Left ventricle myocardium superior (tissue), 1 donor: ENCODE results near the gene JAML. TPM values are rescaled to one million over a fixed set of nuclear protein-coding genes. Genes with fewer than 3 reads are reported as not detected.

Experiments used
- ATAC-seq: fragments of 200-7000 bp; cut with Tn5 transposase; one replicate; pipeline ENCODE4 v1.9.1; 2020; ENCODE audit warnings: mild to moderate bottlenecking, moderate library complexity
- DNase-seq: peaks from one replicate; pipeline ENCODE4 v3.0.0-alpha.2; 2020
- intact Hi-C: fragments of 100-400 bp; cut with micrococcal nuclease; formaldehyde crosslinking; loops from one replicate; pipeline ENCODE4 v1.11.0; 2022
- total RNA-seq: library from RNA; stranded (reverse); fragmentation: NEBNext Ultra II Directional; extraction: Animal tissue kit (Norgen Biotek cat#: 25700); gene quantifications from one replicate; pipeline ENCODE4 v1.2.1, GENCODE V29; 2021
- donor health status: DM: no; HTN: yes; CAD: no; lungs with severe emphysema.

JAML gene
- total RNA-seq, 1 donor from 2014 or later = 4.5 TPM

DNA sequence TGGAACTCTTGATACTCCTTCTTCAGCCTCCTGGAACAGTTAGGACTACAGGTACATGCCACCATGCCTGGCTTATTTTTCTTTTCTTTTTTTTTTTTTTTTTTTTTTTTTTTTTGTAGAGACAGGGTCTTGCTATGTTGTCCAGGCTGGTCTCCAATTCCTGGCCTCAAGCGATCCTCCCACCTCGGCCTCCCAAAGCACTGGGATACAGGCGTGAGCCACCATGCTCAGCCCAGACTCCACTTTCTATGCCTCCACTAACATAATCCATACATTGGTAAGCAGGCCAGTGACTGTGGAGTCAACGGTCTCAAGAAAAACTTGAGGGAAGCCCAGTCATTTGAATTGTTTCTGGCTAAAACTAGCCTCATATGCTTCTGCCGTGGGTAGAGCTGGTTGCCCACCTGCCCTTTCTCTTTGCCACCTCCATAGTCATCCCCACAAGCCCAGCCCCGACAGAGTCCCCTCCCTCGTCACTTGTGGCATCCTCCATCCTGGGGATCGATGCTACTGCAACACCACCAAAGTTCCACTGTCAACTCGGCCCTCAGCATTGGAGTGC is 50.7 kb downstream of the JAML start:
- DNase-seq (no peak), ATAC-seq (no peak)
- intact Hi-C loops = no loop called here

DNA sequence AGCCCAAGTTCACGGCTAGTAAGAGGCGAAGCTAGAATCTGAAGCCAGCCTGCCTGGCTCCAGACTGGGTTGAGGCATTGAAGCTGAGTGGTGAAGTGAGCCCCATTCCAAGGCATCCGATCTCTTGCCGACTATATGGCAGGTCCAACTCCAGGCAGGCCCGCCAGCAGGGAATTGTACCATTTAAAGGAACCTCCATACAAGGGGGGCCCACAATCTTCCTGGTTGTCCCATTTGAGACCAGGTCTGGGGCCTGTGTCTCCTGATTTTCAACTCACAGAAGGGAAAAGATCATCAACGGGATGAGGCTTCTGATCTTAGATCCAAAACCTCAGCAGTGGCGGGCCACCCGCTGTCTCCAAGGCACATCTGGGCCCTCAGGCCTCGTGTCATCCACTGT is 52.5 kb downstream of the JAML start:
- no peak for ATAC-seq
- intact Hi-C loops = no loop called here
- no peak for DNase-seq

DNA sequence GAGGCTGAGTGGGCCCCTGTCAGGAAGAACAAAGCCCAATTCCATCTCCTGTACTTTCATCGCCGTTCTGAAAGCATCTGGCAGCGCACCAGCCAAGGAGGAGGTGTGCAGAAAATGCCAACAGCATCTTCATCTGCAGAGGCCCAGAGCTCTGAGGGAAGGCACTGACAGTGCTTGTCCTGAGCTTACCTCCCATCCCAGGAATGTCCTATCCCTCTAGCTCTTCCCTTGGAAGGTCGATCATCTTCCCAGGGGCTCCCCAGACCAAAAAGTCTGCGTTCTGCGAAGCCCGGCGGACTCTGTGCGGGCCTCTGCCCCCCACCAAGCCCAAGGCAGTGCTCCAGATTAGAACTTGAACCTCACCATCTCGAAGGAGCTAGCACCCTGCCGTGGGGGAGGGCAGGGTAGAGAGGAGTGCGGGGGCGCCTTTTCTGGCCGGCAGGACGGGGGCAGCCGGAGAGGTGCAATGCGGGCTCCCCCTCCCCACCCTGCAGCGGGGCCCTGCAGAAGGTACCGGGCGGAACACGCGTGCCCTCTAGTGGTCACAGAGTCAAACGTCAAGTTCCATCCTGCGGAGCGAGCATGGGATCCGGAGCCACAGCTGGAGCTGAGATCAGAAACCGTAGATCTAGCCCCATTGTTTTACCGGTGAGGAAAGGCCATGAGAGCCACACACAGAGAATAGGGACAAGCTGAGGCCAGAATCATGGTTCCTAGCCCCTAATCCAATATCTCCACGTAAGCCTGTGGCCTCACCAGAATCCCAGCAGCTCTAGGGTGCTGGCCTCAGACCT is 53.3 kb downstream of the JAML start:
- intact Hi-C loops = no loop called here
- peak; percentile 82 for DNase-seq
- peak; percentile 63 for ATAC-seq

DNA sequence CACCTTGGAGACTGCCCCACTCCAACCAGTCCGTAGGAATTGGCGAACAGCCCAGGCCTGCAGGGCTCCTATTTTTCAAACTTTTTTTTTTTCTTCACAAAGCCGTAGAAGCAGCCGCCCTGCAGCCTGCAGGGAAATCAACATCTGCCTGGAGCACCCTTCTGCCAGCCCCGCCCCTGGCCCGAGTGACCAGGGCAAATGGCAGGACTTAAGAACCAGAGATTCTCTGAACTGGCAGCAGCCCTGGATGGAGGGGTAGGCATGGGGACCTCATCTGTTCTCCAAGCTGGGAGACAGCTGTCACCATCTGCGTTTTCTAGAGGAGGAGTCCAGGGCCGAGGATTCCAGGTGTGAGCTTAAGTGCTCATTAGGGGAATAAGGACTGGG is 53.9 kb downstream of the JAML start:
- intact Hi-C loops = no loop called here
- ATAC-seq (no peak), DNase-seq (no peak)

DNA sequence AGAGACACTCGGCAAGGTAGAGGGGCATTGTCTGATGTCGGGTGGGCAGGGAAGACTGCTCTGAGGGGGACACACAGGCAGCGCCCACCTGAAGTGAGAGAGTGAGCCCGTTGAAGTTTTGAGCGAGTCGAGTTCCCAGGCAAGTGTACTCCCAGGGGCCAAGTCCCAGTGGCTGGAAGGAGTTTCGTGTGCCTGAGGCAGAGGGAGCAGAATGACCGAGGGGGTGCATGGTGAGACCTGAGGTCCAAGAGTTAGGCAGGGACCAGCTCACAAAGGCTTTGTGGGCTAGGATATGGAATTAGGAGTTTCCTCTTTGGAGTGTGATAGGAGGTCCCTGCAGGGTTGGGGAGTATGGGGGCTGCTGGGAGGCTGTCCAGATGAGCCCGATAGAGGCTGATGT is 54.6 kb downstream of the JAML start:
- ATAC-seq (no peak), DNase-seq (no peak)
- intact Hi-C loops = no loop called here

DNA sequence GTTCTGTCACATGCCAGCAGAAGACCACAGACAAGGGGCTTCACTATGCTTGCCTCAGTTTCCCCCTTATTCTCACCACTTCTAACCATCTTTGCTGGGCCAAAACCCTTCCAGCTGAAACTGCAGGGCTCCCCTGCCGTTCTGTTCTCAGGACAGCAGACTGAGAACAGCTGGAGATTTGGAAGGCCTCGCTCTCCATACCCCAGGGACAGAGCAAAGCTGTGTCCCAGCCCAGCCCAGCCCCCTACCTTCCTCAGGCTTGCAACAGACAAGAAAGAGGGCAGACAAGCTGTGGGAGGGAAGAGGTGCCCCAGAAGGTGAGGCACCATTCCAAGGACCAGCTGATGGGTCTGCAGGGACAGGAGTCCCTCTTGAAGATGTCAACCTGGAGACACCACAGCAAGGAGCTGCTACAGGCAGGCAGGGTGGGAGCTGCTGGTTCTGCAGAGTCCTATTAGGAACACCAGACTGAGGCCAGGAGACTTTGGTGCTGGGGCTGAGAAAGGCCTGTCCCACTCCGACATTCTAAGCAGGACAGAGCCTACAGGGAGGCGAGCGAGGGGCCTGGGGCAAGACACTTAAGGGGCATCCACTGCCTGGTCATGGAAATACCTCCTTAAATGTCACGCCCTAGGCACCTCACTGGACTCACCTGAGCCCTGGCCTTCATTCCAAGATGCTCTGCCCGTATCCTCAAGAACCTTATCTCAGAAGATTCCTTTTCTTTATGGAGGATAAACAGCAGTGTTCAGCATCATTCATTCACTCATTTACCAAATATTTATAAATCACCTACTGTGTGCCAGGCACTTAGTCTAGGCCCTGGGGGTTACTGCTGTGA is 55.3 kb downstream of the JAML start:
- intact Hi-C loops = no loop called here
- peak; percentile 40 for ATAC-seq
- DNase-seq = peak; percentile 46

DNA sequence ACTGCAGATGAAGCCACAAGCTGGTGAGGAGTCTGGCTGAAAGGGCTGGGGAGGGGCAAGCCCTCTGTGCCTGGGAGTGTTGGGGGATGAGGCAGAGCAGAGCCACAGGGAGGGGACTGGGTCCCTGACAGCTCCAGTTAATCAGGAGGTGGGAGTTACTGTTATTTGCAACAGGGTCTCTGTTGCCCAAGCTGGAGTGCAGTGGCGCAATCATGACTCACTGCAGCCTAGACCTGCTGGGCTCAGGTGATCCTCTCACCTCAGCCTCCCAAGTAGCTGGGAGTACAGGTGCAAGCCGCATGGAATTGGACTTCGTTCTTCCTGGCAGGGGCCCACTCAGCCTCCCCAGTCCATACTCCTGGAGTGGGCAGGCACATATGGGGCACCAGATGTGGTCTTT is 56.1 kb downstream of the JAML start:
- ATAC-seq (no peak), DNase-seq (no peak)

DNA sequence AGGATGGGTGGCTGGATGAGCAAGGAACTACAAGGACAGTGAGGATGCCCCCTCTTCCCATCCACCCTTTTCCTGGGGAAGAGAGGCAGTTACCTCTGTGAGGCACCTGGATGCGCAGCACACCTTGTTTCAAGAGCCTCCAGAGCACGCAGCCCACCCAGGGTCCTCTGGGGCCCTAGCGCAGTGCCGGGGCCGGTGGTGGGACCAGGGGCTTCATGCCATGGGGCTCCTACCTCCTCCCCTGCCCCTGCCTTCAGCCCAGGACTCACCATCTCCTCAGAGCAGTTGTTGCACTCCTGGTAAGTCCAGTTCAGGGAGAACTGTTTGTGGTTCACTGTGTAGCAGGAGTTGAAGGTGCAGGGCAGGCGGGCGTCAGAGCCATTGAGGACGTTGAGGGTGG is 56.5 kb downstream of the JAML start:
- DNase-seq (no peak), ATAC-seq (no peak)
- intact Hi-C loops = no loop called here

More for the DNA sequence above, 56.1 kb downstream of the JAML start:
- intact Hi-C loops = no loop called here

DNA sequence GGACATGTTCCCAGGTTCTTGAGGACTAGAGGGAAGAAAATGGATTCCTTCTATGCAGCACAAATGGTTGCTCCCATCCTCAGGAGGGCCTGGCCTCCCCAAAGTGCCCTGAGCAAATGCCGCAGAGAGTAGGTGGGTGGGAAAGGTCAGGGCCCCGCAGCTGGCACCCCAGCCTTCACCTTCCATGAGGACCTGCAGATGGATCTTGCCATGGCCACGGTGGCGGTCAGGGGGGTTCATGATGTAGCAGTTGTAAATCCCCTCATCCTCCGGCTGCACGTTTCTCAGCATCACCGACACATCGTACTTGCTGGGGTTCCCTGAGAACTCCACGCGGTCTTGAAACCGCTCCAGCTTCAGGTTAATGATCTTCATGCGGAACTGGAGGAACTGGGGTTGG is 56.9 kb downstream of the JAML start:
- ATAC-seq (no peak), DNase-seq (no peak)
- intact Hi-C loops = no loop called here

DNA sequence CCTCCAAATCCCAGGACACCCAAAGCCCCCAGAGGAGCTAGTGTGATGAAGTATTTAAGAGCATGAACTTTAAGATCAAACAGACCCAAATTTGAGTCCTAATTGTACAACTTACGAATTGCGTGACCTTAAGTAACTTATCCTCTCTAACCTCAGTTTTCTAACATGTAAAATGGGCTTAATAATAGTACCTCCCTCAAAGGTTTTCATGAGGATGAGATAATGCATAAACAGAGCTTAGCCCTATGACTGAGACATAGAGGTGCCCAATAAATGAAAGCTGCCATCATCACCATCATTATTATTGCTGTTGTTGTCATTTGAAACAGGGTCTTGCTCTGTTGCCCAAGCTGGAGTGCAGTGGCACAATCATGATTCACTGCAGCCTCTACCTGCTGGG is 57.6 kb downstream of the JAML start:
- intact Hi-C loops = no loop called here
- ATAC-seq (no peak), DNase-seq (no peak)

DNA sequence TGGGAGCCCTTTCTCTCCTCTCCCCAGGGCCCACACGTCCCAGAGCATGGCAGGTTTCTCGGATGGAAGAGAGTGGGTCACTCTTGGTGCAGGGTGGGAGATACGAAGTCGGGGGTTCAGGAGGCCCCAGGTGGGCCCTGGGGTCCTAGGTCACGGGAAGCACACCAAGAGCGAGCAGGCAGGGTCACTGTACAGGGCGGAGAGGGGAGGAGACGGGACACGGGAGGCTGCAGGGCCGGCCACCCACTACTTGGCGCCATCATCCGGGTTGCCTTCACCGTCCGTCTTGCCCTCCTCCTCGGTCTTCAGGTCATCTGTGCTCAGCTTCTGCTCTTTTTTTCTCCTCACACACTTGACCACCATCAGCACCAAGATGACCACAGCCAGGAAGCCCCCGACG is 58.2 kb downstream of the JAML start:
- DNase-seq (no peak), ATAC-seq (no peak)
- intact Hi-C loops = no loop called here

DNA sequence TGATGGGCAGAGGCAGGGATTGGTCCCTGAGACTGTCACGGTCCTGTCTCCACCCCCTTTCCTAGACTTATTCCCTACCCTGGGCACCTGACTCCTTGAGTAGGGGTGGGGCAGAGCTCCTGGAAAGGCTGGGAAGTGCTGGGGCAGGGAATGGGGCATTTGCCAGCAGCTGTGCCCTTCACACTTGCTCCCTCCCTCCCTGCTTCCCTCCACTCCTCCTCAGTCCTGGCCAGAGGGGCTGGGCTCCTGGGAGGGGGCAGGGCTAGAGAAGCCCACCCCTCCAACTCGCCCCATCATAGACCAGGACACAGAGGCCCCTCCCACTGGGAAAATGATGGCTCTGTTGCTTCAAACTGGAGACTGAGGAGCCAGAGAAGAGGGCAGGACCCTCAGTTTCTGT is 59.9 kb downstream of the JAML start:
- ATAC-seq (no peak), DNase-seq (peak; percentile 16)
- intact Hi-C loops = no loop called here

DNA sequence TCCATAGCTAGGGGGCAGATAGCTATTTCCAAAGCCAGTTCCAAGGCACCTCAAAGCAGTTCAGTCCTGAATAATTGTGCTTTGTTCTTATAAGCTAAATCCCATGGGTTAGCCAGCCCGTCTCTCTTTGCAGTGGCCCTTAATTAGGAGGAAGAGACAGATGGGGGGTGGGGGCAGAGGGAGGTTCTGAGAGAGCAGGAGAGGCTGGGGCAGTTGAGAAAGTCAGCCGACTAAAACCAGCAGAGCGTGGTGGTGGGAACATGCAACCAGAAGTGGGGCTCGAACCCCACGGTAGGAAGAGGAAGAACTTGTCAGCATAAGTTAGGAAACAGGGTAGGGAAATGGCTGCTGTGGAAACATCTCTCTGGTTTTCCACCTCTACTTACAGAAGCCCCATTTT is 61.3 kb downstream of the JAML start:
- intact Hi-C loops = no loop called here
- ATAC-seq (no peak), DNase-seq (no peak)

DNA sequence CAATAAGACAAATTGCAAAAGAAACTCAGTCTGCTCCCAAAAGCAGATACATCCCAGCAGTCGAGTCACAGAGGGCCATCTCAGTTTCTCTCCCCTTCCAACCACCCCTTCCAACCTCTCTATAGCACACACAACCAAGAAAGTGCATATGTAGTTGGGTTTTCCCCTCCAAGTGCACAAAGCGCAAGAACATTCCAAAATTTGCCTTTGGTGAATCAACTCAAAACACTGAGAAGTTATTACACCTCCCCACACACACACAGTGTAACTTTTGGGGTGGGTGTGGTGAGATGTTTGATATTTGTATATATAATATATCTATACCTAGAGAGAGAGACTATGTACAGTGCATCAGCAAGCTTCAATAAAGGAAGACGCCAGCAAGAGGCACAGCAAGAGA is 62.0 kb downstream of the JAML start:
- no peak for DNase-seq
- intact Hi-C loops = no loop called here
- no peak for ATAC-seq

DNA sequence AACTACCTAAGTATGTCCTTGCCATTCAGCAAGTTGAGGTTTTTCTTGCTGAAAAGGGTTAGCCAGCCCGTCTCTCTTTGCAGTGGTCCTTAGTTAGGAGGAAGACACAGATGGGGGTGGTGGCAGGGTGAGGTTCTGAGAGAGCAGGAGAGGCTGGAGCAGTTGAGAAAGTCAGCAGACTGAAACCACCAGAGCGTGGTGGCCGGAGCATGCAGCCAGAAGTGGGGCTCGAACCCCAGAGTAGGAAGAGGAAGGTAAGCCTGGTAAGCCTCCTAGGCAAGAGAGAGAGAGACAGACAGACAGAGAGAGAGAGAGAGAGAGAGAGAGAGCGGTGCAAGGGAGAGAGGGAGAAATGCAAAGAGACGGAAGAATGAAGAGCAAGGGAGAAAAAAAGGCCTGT is 63.0 kb downstream of the JAML start:
- no peak for ATAC-seq
- intact Hi-C loops = no loop called here
- DNase-seq = no peak

DNA sequence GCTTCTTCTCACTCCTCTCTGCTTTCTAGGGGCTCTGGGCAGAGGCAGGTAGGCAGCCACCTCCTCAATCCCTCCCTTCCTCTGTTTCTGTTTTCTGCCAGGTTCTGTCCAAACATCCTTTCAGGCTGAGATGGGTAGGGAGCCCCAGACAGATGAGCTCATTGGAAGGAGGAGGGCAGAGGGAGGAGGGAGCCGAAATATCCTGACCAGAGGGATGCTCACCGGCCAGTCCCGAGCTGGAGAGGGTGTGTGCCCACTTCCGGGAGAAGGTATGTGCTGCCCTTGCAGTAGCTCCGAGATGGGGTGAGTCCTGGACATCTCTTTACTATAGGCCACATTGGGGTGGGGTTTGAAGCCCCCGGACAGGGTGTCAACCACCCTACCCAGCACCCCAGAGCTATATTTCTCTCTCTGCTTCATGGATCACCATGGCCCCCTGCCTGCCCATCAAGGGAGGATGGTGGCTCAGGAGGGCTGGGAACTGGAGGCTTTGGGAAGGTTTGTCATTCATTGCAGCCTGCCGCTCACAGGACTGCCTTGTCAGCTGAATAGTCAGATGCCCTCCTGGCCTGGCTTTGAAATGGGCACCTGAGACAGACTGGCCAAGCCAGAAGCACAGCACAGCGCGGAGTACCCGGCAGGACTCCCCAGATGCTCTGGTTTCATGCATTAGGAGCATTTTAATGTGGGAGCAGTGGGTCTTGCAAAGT is 67.5 kb downstream of the JAML start:
- intact Hi-C loops = no loop called here
- DNase-seq (peak; percentile 20), ATAC-seq (no peak)

DNA sequence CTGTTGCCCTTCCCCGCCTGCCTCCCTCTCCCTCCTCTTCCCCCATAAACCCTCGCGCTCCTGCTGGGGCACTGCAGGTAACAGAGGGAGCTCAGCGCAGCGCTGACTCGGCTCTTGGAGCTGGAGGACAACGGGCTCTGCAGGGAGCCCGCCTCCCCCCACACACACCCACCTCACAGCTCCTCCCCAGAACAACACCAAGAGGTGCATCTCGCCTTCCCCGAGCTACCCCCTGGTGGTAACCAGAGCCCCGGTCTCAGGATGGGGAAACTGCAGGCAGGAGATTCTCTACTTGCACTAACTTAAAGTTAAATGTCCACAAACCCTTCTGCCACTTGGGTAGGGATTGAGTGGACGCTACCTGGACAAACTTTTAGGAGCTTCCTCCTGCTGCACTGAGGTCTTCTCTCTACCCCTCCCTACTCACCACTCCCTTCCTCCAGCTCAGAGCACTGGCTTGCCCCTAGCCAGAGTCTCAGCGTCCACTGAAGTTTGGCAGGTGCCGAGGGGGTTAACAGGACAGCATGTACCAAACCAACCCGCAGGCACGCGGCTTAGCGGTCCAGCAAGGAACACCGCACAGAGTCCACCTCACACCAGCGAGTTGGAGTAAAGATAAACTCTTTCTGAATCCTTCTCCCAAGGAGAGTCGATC is 68.2 kb downstream of the JAML start:
- DNase-seq (peak; percentile 43), ATAC-seq (peak; percentile 56)
- intact Hi-C loops = no loop called here

DNA sequence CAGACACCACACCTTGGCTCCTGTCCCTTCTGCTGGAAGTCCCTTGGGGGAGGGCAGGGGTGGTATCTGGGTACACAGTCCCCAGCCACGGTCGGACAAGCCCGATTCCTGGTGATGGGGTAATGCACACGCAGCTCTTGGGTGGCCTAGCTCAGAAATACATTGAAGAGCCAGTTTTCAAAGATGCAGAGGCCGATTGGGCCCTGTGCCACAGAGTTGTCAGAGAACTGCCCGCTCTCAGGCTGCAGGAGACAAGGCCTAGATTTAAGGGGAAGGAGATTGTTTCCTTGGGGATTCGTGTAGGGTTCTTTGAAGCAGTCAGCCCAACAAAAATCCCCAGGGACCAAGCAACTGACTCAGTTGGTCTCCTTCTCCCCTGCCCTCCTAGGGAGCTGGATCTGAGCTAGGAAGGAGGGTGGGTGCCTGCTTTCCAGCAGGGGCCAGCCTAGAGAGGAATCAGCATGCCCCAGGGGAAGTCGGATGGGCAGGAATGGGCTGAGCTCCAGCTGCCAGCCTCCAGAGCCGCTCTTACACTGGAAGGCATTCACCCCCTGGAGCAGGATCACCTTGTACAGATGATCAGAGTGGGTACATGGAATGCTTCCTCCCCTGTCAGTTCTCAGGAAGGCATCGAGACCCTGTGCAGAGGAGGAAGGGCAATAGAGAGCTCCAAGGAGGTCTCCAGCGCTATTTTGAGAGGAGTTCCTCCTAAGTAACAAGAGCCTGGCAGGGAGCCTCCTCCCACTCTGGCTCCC is 68.9 kb downstream of the JAML start:
- intact Hi-C loops = no loop called here
- ATAC-seq (peak; percentile 3), DNase-seq (no peak)

DNA sequence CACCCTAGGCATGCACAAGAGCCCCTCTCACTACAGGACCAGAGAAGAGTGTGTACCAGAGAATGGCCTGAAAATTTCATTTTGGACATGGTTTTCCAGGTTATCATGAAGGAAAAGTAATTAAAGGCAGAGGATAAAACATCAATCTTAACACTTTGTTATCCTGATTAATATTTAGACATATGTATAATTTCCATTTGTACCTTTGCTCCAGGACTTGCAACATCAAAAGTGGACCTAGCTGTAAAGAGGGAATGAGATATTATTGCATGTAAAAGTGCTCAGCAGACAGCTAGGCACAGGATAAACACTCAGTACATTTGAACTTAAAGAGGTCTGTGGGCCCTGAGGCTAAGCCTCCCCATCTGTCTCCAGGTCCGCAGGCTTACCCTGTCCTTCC is 70.2 kb downstream of the JAML start:
- DNase-seq (no peak), ATAC-seq (no peak)
- intact Hi-C loops = no loop called here
